HepG2 (cell line): ENCODE data around the gene B3GAT3. TPM values are rescaled to one million over a fixed set of nuclear protein-coding genes. Genes with fewer than 3 reads are reported as not detected.

Source experiments
- ATAC-seq: fragments of 200-7000 bp; cut with Tn5 transposase; 3 replicates; pipeline ENCODE4 v1.9.1; 2020; ENCODE audit warnings: mild to moderate bottlenecking, moderate library complexity
- BruUV-seq: library from RNA; stranded (reverse); fragments of 400-500 nt; replicated peaks from 2 replicates; lab custom pipeline; 2021; lab: Mats Ljungman, UMichigan
- CTCF ChIA-PET: fragments of 300-600 bp; formaldehyde crosslinking; extraction: SDS; loops from one replicate; lab custom pipeline; 2021; ENCODE audit warnings: low total read pairs, inconsistent platforms, low intra/inter-chr PET ratio; lab: Yijun Ruan, JAX
- POLR2A ChIA-PET: fragments of 350-600 bp; sonication (Branson Sonifier 250); formaldehyde crosslinking; loops from one replicate; lab custom pipeline; 2020; ENCODE audit warnings: antibody characterized with exemption, inconsistent platforms; lab: Yijun Ruan, JAX
- DNase-seq: peaks from one replicate; pipeline ENCODE4 v3.0.0-alpha.2; 2015; ENCODE audit warnings: low spot score
- FAIRE-seq: peaks from 3 replicates; lab custom pipeline; 2011; peaks lifted over from hg19 to GRCh38; lab: Jason Lieb, UNC
- H2AFZ ChIP-seq: one replicate; pipeline ENCODE4 v1.6.1; 2011; ENCODE audit warnings: low read length, inconsistent platforms
- H3K27ac ChIP-seq: fragments of 300-600 bp; 3 replicates; pipeline ENCODE4 v1.8.0; 2011; ENCODE audit warnings: mixed run types, mild to moderate bottlenecking, mixed read lengths, low read length, inconsistent platforms; ENCODE audit not compliant: insufficient read depth; ENCODE audit errors: extremely low read length
- H3K27me3 ChIP-seq, 2 experiments: fragments of 200-600 bp in 1 of 2; 2 replicates in 1 of 2; 3 replicates in 1 of 2; pipeline versions ENCODE4 v1.6.0 to v1.8.0; 2011; ENCODE audit warnings: low read length in 2 of 2, mild to moderate bottlenecking in 2 of 2, moderate library complexity in 2 of 2, inconsistent platforms in 1 of 2; ENCODE audit not compliant: insufficient read depth in 2 of 2, control insufficient read depth in 1 of 2
- H3K36me3 ChIP-seq, 2 experiments: fragments of 200-600 bp in 1 of 2; replicated peaks in 1 of 2; 2 replicates in 1 of 2; 3 replicates in 1 of 2; pipeline versions ENCODE4 v1.5.1 to v1.8.0; 2011; ENCODE audit warnings: low read length in 2 of 2, inconsistent platforms in 1 of 2; ENCODE audit not compliant: insufficient read depth in 2 of 2, control insufficient read depth in 1 of 2
- H3K4me1 ChIP-seq: 2 replicates; pipeline ENCODE4 v1.5.1; 2012; ENCODE audit warnings: low read length, inconsistent platforms; ENCODE audit not compliant: insufficient read depth
- H3K4me2 ChIP-seq: 2 replicates; pipeline ENCODE4 v1.6.0; 2011; ENCODE audit warnings: low read depth, low read length, inconsistent platforms
- H3K4me3 ChIP-seq, 3 experiments: fragments of 200-600 bp in 1 of 3; sonication (generic), shearing (Covaris generic) in 1 of 3; replicated peaks in 1 of 3; 2 replicates each; pipeline ENCODE4 v1.5.1; 2011 to 2016; ENCODE audit warnings: low read length in 3 of 3, inconsistent platforms in 2 of 3, low read depth in 2 of 3, mild to moderate bottlenecking in 2 of 3, control low read depth in 1 of 3, mixed read lengths in 1 of 3; ENCODE audit not compliant: insufficient read depth in 1 of 3
- H3K79me2 ChIP-seq: one replicate; pipeline ENCODE4 v1.6.1; 2011; ENCODE audit warnings: low read length, inconsistent platforms; ENCODE audit not compliant: insufficient read depth
- H3K9ac ChIP-seq: 2 replicates; pipeline ENCODE4 v1.6.0; 2011; ENCODE audit warnings: mild to moderate bottlenecking, low read depth, low read length, inconsistent platforms; ENCODE audit not compliant: insufficient read depth
- H3K9me3 ChIP-seq: 2 replicates; pipeline ENCODE4 v1.5.1; 2012; ENCODE audit warnings: mild to moderate bottlenecking, low read length
- H4K20me1 ChIP-seq: 2 replicates; pipeline ENCODE4 v1.6.0; 2011; ENCODE audit warnings: inconsistent platforms, mild to moderate bottlenecking, low read length, moderate library complexity; ENCODE audit not compliant: insufficient read depth
- EZH2 ChIP-seq: conservative IDR thresholded peaks from 2 replicates; pipeline ENCODE4 v1.6.1; 2012; ENCODE audit warnings: mild to moderate bottlenecking, low read depth, low read length, moderate library complexity
- MIXL1 ChIP-seq: IDR thresholded peaks from 2 replicates; pipeline ENCODE4 v1.6.1; 2016
- MLLT10 ChIP-seq: sonication (generic); formaldehyde crosslinking; IDR thresholded peaks from 2 replicates; pipeline ENCODE4 v1.4.0; 2020; ENCODE audit warnings: missing genetic modification reagents
- RARG ChIP-seq: sonication (generic); formaldehyde crosslinking; IDR thresholded peaks from 2 replicates; pipeline ENCODE4 v1.4.0; 2020; ENCODE audit warnings: low read depth, mild to moderate bottlenecking, missing genetic modification reagents
- SALL1 ChIP-seq: sonication (generic); formaldehyde crosslinking; IDR thresholded peaks from 2 replicates; pipeline ENCODE4 v1.8.0; 2022; ENCODE audit warnings: mild to moderate bottlenecking, missing genetic modification reagents
- SP5 ChIP-seq: IDR thresholded peaks from 2 replicates; pipeline ENCODE4 v1.6.1; 2016; ENCODE audit warnings: low read depth, borderline replicate concordance
- SSRP1 ChIP-seq: IDR thresholded peaks from 2 replicates; pipeline ENCODE4 v1.6.1; 2016; ENCODE audit warnings: control low read depth
- TOPORS ChIP-seq: sonication (generic); formaldehyde crosslinking; IDR thresholded peaks from 2 replicates; pipeline ENCODE4 v1.8.0; 2023; ENCODE audit warnings: mild to moderate bottlenecking, missing genetic modification reagents
- YY1 ChIP-seq: IDR thresholded peaks from 2 replicates; pipeline ENCODE4 v1.6.1; 2011; ENCODE audit warnings: low read length, low read depth, moderate library complexity, mild to moderate bottlenecking; ENCODE audit not compliant: insufficient read depth, insufficient replicate concordance
- ZGPAT ChIP-seq: IDR thresholded peaks from 2 replicates; pipeline ENCODE4 v1.6.1; 2016; ENCODE audit warnings: mild to moderate bottlenecking
- ZNF446 ChIP-seq: sonication (generic); formaldehyde crosslinking; IDR thresholded peaks from 2 replicates; pipeline ENCODE4 v1.5.0; 2020; ENCODE audit warnings: mild to moderate bottlenecking, missing genetic modification reagents
- ZNF737 ChIP-seq: sonication (generic); formaldehyde crosslinking; IDR thresholded peaks from 2 replicates; pipeline ENCODE4 v1.5.0; 2020; ENCODE audit warnings: missing genetic modification reagents, mild to moderate bottlenecking, borderline replicate concordance
- WGBS: methylation state at CpG from one replicate; pipeline ENCODE4 v1.1.6; 2017; ENCODE audit warnings: low lambda C conversion rate; 5-methylcytosine and 5-hydroxymethylcytosine counted together
- in situ Hi-C: cut with HindIII; loops from 2 replicates; pipeline ENCODE4 v1.10.0; 2017; ENCODE audit warnings: low pct_unique_long_range_greater_than_20kb; ENCODE audit not compliant: extremely low pct_ligation_motif_present
- intact Hi-C: fragments of 100-400 bp; cut with micrococcal nuclease; formaldehyde crosslinking; loops from one replicate; pipeline ENCODE4 v1.10.0; 2022; ENCODE audit not compliant: unreplicated experiment
- polyA plus RNA-seq, 8 experiments: library from polyadenylated mRNA; depleted of rRNA in 3 of 8; stranded (reverse) in 7 of 8; unstranded in 1 of 8; fragments of >200 nt; fragmentation: Illumina TruSeq in 4 of 8; extraction: Trizol in 4 of 8; gene quantifications; 2 replicates each; pipeline versions ENCODE4 v1.2.1 to v1.2.3, GENCODE V29; 2011 to 2016; ENCODE audit warnings: low read depth in 4 of 8, missing spikeins in 1 of 8, mixed read lengths in 1 of 8; ENCODE audit not compliant: insufficient read depth in 1 of 8
- total RNA-seq, 5 experiments: library from RNA; depleted of rRNA; stranded (reverse); fragments of >200 nt; fragmentation: Illumina TruSeq; extraction: Trizol; gene quantifications; 2 replicates each; pipeline ENCODE4 v1.2.3, GENCODE V29; 2016; ENCODE audit warnings: low read depth in 1 of 5

B3GAT3 gene
- total and polyA plus RNA-seq, 2 of the 13 experiments (the other 11 are each of a cell fraction or from before 2014, with no cell fraction given) = 21.3 to 26.1 TPM

DNA sequence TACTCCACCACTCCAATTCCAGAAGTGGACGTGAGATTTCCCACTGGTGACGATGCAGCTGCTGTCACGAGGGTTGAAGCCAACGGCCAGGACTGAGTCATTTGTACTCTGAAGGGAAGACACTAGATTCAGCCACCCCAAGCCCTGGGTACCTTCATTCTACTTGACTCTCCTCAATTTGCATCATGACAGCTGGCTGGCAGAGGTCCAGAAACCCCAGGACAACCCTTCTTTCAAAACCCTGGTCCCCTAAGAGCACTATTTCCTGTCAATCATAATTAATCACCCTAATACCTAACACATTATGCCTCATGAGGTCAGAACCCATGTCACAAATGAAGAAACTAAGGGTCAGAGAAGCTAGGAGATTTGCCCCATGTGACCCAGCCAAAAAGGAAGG, 14.1 kb downstream of the B3GAT3 start:
- no peak overlapping the region for H2AFZ ChIP-seq
- H3K79me2 ChIP-seq = peaks cover 2% of the 10 kb centered on the region
- DNase-seq (no peak), FAIRE-seq (no peak), ATAC-seq (no peak)
- peaks cover 50% of the 10 kb centered on the region for H3K4me1 ChIP-seq
- no TSS peak for BruUV-seq
- ChIA-PET POLR2A (interaction anchor here (0.7 kb wide), 1 partner anchor 8 kb away, joined by 3 read pairs; no protein-coding TSS in a partner anchor), CTCF (no interaction called here)
- H3K4me3 ChIP-seq = no peak overlapping the region
- no peak overlapping the region for H3K9ac ChIP-seq
- no peaks in the 10 kb centered on the region; a peak in 1 of 5 replicates for H3K27me3 ChIP-seq
- H3K36me3 ChIP-seq = no peaks in the 10 kb centered on the region; a peak in 2 of 5 replicates
- in situ Hi-C loops (no loop called here), intact Hi-C loops (no loop called here)
- H3K9me3 ChIP-seq = no peaks in the 10 kb centered on the region
- WGBS = 89% methylated on average over 4 of the region's 4 CpGs
- no peak overlapping the region for H3K4me2 ChIP-seq
- H4K20me1 ChIP-seq = no peaks in the 10 kb centered on the region
- no peak overlapping the region for H3K27ac ChIP-seq
- no peak for TF ChIP-seq ZNF446
- TF ChIP-seq SP5 (CRISPR knock-in tag) = no peak
- TF ChIP-seq YY1 = no peak
- no peak for TF ChIP-seq EZH2
- TF ChIP-seq MIXL1 (CRISPR knock-in tag) = no peak
- no peak for TF ChIP-seq ZNF737 (CRISPR knock-in tag)
- no peak for TF ChIP-seq ZGPAT (CRISPR knock-in tag)
- no peak for TF ChIP-seq SALL1 (CRISPR knock-in tag)
- TF ChIP-seq SSRP1 (CRISPR knock-in tag) = no peak
- no peak for TF ChIP-seq MLLT10 (CRISPR knock-in tag)
- TF ChIP-seq TOPORS = no peak
- no peak for TF ChIP-seq RARG (CRISPR knock-in tag)
